Adrenal gland (tissue), 12 donors: Measurements from ENCODE around the gene TCF15. TPM values are rescaled to one million over a fixed set of nuclear protein-coding genes. Genes with fewer than 3 reads are reported as not detected.

ENCODE experiments used
- DNase-seq, 7 donors: peaks; one replicate each; pipeline ENCODE4 v3.0.0-alpha.2; 2019 to 2020
- H3K27ac ChIP-seq, 5 donors: fragments of 200-600 bp; sonication (generic) in 4 of 5; 1 replicate in 3 of 5; 2 replicates in 2 of 5; pipeline versions ENCODE4 v1.5.1 to v1.8.0; 2016 to 2020; ENCODE audit warnings: mild to moderate bottlenecking in 1 of 5
- H3K27me3 ChIP-seq: fragments of 200-600 bp; 2 replicates; pipeline ENCODE4 v1.8.0; 2021
- H3K36me3 ChIP-seq, 2 donors: fragments of 200-600 bp; replicated peaks in 1 of 2; 1 replicate in 1 of 2; 2 replicates in 1 of 2; pipeline versions ENCODE4 v1.5.1 to v1.8.0; 2018 to 2022
- H3K4me1 ChIP-seq, 2 donors: fragments of 200-600 bp; replicated peaks in 1 of 2; 1 replicate in 1 of 2; 2 replicates in 1 of 2; pipeline versions ENCODE4 v1.5.1 to v1.8.0; 2018 to 2021
- H3K4me3 ChIP-seq, 4 donors: fragments of 200-600 bp; sonication (generic) in 3 of 4; one replicate each; pipeline ENCODE4 v1.5.1; 2016 to 2018
- H3K9me3 ChIP-seq, 3 donors: fragments of 200-600 bp; sonication (generic) in 1 of 3; replicated peaks in 1 of 3; 1 replicate in 2 of 3; 2 replicates in 1 of 3; pipeline versions ENCODE4 v1.5.1 to v1.8.0; 2016 to 2021
- CTCF ChIP-seq, 6 experiments: fragments of 450-650 bp in 4 of 6; fragments of 200-600 bp in 2 of 6; sonication (generic) in 1 of 6; IDR thresholded peaks; 1 replicate in 5 of 6; 2 replicates in 1 of 6; pipeline versions ENCODE4 v1.5.1 to v1.8.0; 2016 to 2021; ENCODE audit warnings: antibody characterized with exemption in 6 of 6, mild to moderate bottlenecking in 2 of 6, moderate library complexity in 1 of 6
- POLR2A ChIP-seq, 2 donors: fragments of 450-650 bp; IDR thresholded peaks; one replicate each; pipeline ENCODE4 v1.6.1; 2017; ENCODE audit warnings: antibody characterized with exemption in 2 of 2, mild to moderate bottlenecking in 2 of 2, moderate library complexity in 1 of 2
- WGBS, 4 donors: extraction: QIAGEN DNeasy Blood & Tissue Kit in 2 of 4; methylation state at CpG; one replicate each; pipeline versions ENCODE4 v1.1.5 to v1.1.7; 2013 to 2017; 5-methylcytosine and 5-hydroxymethylcytosine counted together
- intact Hi-C, 2 donors: fragments of 100-400 bp; cut with DNase I; formaldehyde crosslinking; loops; one replicate each; pipeline versions ENCODE4 v1.14.1 to v1.15.0; 2022 to 2023
- polyA plus RNA-seq, 3 donors: library from polyadenylated mRNA; stranded (reverse); fragments of 200-250 nt in 2 of 3; fragments of 350-450 nt in 1 of 3; fragmentation: Illumina TruSeq in 1 of 3; extraction: RNeasy Lipid Tissue Mini Kit (QIAGEN cat#74804) in 1 of 3; gene quantifications; one replicate each; pipeline ENCODE4 v1.2.3, GENCODE V29; 2013 to 2014
- total RNA-seq, 9 donors: library from RNA; depleted of rRNA in 4 of 9; stranded (reverse); fragments of >200 nt in 4 of 9; fragments of 120-200 nt in 1 of 9; fragmentation: NEBNext Ultra II Directional in 1 of 9; extraction: Animal tissue kit (Norgen Biotek cat#: 25700) in 1 of 9; gene quantifications; one replicate each; pipeline versions ENCODE4 v1.1.0 to v1.2.4, GENCODE V29; 2013 to 2023
- donor health status: healthy with polysubstance abuse.
- donor health status: Bipolar disorder and iron deficiency.
- donor health status: DM: yes; HTN: yes; CAD: no.
- donor health status: DM: no; HTN: no; CAD: no.
- donor health status: DM: no; HTN: no; CAD: no.
- donor health status: DM: yes; HTN: yes; CAD: no.

TCF15 gene
- total and polyA plus RNA-seq, 12 donors: 0.31 to 3.0 (median 0.96) TPM

DNA sequence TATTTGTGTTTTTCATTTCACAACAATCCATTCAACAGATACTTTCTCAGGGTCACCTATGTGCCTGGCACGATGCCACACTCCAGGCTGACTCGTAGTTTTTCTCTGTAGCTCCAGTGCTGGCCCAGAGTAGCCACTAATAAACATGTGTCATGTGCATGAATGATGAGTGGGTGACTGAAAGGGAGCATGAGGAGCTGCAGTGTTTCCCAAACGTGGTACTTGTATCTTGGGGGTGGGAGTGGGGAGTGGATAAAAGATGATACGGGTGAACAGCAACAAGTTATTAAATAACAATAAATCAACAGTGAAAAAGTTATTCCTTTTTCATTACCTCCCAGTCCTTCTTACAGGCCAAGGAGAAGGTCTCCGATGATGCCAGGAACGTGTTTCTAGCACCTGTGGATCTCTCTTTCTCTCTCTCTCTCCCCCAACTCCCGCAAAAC is 25.8 kb upstream of the TCF15 start:
- no peak for TF ChIP-seq POLR2A (IDR thresholded peaks at IDR 0.05)
- no peak for TF ChIP-seq CTCF (IDR thresholded peaks at IDR 0.05)
- intact Hi-C loops: no loop called here
- peak in 2 of 7 donors; percentile 60 to 62 for DNase-seq
- H3K9me3 ChIP-seq: no peaks in the 10 kb centered on the region
- H3K4me1 ChIP-seq: no peaks in the 10 kb centered on the region
- H3K36me3 ChIP-seq: no peaks in the 10 kb centered on the region
- H3K4me3 ChIP-seq: no peak overlapping the region
- WGBS, 4 donors: 33 to 47% (median 38%) methylated on average over 7 of the region's 7 CpGs
- no peak overlapping the region for H3K27ac ChIP-seq
- H3K27me3 ChIP-seq: no peaks in the 10 kb centered on the region

DNA sequence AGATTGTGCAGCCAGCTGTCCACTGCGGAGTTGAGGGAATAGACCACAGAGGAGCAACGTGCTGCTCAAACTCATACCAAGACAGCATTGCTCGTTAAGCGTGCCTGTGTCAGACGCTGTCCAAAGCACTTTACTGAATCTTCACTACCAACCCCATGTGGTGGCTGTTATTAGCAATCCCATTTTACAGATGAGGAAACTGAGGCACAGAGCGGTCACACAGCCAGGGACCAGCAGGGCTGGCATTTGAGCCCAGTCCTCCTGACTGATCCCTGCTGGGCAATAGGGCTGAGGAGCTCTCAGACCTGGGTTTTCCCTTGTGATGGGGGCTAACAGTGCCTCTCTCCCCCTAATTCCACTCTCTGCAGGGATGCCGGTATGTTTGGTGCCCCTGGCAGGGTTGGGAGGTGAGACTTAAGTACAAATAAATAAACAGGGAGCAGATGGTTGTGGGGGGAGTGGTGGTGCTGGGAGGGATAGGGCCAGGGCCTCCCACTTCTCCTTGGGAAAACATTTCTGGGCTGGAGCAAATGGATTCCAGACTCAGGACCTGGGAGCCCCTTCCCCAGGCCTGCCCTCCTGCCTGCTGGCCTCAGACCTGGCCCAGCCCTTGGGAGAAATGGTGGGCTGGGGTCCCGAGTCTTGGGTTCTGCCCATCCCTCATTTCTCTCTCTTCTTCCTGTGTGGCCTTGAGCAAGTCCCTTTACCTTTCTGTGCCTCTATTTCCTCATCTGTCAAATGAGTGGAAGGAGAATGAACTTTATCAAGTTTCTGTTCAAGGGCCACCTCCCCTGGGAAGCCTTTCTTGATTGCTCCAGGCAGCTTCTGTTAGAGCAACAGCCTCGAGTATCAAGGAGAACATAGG is 25.2 kb upstream of the TCF15 start:
- H3K4me1 ChIP-seq: no peaks in the 10 kb centered on the region
- H3K27ac ChIP-seq: no peak overlapping the region
- 75 to 79% (median 78%) methylated on average over 6 to 9 of the region's 9 CpGs for WGBS, 4 donors
- H3K4me3 ChIP-seq: no peak overlapping the region
- H3K9me3 ChIP-seq: no peaks in the 10 kb centered on the region
- H3K27me3 ChIP-seq: no peaks in the 10 kb centered on the region
- TF ChIP-seq POLR2A (IDR thresholded peaks at IDR 0.05): no peak
- no peak for TF ChIP-seq CTCF (IDR thresholded peaks at IDR 0.05)
- intact Hi-C loops: no loop called here
- no peak for DNase-seq
- H3K36me3 ChIP-seq: no peaks in the 10 kb centered on the region

DNA sequence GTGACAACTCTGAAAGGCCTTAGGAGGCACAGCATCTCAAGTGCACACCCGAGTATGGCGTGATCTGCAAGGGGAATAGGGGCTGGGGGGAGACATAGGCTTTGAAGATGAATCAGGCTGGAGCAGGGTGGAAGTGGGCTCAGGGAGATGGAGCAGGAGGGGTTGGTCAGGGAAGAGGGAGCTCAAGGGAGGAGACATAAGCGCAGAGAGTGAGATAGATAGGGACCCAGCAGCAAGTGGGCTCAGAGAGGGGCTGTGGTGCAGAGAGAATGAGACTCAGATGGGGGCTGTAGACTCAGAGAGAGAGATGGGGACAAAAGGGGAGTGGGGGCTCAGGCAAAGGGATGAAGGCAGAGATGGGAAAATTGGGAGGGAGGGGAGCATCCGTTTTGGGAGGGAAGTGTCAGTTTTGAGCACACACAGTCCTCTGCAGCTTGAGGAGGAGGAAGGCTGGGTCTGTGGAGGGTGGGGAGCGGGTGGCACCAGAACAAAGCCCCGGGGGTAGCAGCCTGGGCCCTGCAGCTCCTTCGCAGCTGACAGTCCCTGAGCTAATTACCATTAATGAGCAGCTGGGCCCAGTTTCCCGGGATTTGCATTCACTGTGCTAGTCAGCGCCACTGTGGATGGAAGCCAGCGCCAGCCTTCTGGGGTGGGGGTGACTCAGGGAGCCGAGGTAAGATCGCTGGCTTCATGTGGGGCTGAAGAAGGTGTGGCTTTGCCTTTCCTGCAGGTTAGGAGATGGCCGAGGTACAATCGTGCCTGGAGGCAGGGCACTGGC is 24.2 kb upstream of the TCF15 start:
- intact Hi-C loops: no loop called here
- WGBS, 4 donors: 70 to 78% (median 75%) methylated on average over 6 to 14 of the region's 14 CpGs
- Histone ChIP-seq H3K27ac (no peak overlapping the region), H3K4me1 (no peaks in the 10 kb centered on the region), H3K9me3 (no peaks in the 10 kb centered on the region), H3K27me3 (no peaks in the 10 kb centered on the region), H3K36me3 (no peaks in the 10 kb centered on the region), H3K4me3 (no peak overlapping the region)
- TF ChIP-seq POLR2A (IDR thresholded peaks at IDR 0.05) (no peak), CTCF (IDR thresholded peaks at IDR 0.05) (no peak)
- DNase-seq: no peak

- no peak for DNase-seq
- Histone ChIP-seq H3K4me3 (no peak overlapping the region), H3K36me3 (no peaks in the 10 kb centered on the region), H3K27me3 (no peaks in the 10 kb centered on the region), H3K9me3 (no peaks in the 10 kb centered on the region), H3K4me1 (no peaks in the 10 kb centered on the region), H3K27ac (no peak overlapping the region)
- WGBS, 4 donors: 45 to 81% (median 76%) methylated on average over 1 of the region's 1 CpG
- intact Hi-C loops: no loop called here
- TF ChIP-seq CTCF (IDR thresholded peaks at IDR 0.05) (no peak), POLR2A (IDR thresholded peaks at IDR 0.05) (no peak)
Observed at GRCh38 chr20:631101-631500, 21.0 kb upstream of the TCF15 start.
